COR-L47 (cell line): ENCODE data around the gene ASCC3.
A peak's percentile ranks its signal among the peaks of the same experiment; 100 is the strongest.

Source experiments
- DNase-seq: peaks from one replicate; lab custom pipeline; 2025; lab: John Stamatoyannopoulos, UW

The ASCC3 gene

DNA sequence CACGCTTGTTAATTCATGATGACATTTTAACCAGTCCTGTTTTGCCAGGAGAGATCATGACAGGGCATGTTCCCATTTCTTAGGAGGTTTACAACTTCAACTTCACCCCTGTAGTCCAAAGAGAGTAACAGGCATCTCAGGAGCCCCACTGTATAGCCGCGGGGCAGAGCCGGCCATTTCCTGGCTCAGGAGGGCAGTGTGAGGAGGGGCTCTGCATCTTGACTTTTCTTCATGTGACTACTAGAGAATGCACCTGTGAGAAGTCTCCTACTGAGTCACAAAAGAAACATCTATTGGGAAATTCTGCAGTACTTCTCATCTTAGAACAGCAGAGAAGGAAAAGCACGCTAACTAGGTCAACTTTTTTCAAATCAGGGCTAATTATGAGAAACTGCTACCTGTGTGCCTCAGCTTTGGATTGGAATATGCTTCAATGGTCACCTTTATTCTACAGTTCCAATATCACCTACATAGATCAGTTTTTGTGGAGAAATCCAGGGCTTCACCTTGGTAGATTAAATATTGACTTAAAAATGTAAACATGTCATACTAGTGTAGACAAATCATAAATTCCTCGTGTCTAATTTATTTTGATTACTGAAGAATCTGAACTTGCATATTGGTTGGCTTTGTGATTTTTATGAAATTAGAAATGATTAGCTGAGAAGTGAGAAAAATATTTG, 387.8 kb downstream of the ASCC3 start:
- DNase-seq, result no peak

DNA sequence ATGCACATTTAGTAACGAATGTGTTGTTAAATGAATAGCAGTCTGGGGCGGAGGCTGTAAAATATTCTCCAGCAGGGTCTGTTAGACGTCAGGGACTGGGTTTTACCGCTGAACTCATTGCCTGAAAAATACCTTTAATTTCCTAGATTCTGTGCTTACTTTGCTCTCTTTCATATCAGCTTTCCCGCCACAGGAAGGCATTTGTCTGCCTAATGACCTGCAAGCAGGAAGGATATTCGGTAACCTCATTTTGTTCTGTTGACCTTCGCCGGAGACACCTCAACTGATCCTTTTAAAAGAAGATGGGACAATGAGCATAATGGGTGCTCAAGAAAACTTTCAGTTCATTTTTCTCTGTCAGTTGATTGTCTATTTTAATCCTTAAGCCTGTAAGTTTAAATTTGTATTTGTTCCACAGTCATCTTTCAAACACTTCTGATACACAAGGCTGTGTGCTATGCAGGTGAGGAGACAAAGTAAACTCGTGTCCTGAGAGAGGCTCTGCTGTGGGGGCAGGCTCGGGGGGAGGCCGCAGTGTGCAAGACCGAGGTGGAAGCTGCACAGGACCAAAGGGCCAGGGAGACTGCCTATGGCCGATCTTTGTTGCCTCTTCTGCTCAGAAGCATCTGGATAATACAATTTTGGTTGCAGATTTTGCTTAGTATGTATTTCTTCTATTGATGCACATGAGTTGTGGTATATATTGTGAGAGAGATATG, 389.0 kb downstream of the ASCC3 start:
- no peak for DNase-seq

GRCh38 chr6:100490065-100490464, 391.1 kb downstream of the ASCC3 start:
- DNase-seq, result no peak

DNA sequence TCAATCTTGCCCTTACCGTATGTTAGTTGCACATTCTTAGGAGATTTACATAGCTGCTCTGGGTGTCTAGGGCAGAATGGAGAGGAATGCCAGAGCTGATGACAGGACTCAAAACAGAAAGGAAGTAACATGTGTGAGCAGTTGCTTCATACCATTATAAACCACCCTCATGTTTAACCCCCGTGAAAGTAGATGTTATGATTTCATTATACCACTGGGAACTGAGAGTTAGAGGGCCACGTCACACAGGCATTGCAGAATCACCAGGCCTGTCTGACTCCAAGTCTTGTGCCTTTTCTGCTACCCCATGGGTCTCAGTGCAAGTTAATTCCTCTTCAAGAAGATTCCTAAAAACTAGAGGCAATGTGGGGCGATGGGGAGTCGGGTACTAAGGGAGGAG, 392.9 kb downstream of the ASCC3 start:
- no peak for DNase-seq

DNA sequence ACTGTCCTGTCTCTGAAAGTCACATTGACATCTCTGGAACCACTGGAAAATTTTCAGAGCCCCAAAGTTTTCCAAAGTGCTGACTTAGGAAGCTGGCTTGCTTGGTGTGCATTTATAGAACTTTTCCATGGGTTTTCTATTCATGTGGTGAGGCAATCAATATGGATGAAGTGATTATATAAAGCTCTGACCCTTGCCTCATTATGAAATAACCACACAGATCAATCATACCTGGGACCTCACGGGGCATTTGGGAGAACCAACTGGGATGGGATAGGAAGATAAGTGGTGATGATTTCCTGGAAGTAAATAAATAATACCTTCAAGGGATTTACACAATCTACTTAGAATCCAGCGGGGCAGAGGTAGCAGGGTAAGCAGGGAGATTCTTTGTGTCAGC, 393.5 kb downstream of the ASCC3 start:
- DNase-seq, result no peak

- no peak for DNase-seq
These were observed 395.9 kb downstream of the ASCC3 start for GRCh38 chr6:100485268-100485667.

GRCh38 chr6:100484474-100484873, 396.7 kb downstream of the ASCC3 start:
- no peak for DNase-seq

DNA sequence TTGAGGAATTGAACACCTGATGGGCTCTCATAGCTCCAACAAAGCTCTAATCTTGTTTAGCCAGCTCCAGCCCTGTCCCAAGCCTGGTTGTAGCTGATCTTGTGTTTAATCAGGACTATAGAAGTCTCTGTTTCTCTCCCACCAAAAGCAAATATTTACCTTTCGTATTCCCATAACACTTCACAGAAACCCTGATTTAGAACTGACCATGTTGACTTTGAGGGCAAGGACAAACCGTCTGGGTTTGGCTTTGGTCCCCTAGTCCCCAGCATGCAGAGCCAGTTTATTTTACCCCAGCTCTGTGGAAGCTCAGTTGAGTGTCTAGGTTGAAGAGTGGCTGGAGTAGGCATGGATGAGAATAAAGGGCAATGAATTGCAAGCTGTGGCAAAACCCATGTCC, 398.4 kb downstream of the ASCC3 start:
- DNase-seq, result no peak

DNA sequence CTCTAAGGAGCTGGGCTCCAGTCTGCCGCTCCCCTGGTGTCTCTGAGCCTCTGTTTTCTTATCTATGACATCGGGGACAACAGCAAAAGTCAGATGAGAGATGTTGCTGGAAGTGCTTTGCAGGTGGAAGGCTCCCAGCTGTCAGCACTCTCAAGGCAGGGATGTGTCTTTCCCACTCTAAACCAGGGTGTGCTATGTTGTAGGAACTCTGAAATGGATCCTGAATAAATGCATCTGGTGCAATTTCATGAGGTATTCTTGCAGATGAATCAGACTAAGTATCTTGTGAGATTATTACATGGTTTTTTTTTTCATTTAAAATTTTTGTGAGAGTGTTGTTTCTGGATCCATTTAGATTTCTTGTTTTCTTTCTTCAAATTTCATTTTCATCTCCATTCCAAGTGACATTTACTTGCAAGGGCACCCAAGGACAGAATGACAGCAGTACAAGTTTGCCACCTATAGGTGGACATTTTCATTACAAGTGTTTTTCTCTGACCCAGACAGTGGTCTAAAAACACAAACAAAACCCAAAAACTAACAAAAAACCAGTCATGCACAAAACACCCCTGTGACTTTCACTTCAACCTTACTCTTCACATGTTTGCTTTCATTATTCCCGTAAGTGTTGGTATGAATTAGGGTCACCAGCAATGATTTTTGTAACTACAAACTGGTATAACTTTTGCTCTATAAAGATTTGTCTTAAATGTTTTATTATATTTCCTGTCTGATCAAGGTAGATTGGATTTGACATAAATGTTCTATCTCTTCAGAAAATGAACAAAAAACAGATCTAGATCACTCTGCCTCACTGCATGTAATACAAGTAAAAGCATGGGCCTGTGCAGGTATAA, 401.7 kb downstream of the ASCC3 start:
- peak; percentile 8 for DNase-seq

DNA sequence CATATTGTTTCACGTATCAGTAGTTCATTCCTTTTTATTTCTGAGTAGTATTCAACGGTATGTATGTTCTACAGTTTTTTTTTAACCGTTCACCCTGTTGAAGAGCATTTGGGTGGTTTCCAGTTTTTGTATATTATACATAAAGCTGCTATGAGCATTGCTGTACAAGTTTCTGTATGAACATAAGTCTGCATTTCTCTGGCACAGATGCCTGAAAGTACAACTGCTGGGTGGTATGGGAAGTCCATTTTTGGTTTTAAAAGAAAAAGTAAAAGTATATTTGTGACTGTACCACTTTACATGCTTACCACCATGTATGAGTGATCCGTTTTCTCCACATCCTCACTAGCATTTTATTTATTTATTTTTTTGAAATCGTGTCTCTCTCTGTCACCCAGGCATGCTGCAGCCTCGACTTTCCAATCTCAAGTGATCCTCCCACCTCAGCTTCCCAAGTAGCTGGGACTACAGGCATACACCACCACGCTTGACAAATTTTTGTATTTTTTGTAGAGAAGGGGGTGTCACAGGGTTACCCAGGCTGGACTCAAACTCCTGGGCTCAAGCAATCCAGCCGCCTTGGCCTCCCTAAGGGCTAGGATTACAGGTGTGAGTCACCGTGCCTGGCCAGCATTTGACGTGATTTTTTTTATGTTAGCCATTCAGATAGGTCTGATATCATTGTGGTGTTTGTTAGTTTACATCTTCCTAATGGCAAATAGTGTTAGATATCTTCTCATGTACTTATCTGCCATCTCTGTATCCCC, 405.4 kb downstream of the ASCC3 start:
- DNase-seq, result no peak

- DNase-seq, result no peak
These were observed 407.9 kb downstream of the ASCC3 start for GRCh38 chr6:100473182-100473581.

DNA sequence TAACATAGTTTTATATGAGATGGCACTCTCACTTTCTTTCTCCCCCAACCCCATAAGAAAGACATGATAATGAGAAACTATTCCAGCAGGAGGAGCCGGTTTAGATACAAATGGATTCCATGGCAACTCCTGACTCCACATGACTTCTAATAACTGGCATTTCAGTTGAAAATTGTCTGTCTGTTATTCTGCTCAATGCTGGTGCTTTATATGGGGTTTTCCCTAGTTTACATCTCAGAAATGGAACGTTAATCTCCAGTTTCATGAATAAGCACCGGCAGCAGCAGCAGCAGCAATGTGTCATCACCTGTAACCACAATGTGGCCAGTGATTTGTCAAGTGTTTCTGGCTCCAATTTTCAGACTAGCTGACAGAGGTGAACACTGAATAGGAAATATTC, 408.5 kb downstream of the ASCC3 start:
- no peak for DNase-seq

DNA sequence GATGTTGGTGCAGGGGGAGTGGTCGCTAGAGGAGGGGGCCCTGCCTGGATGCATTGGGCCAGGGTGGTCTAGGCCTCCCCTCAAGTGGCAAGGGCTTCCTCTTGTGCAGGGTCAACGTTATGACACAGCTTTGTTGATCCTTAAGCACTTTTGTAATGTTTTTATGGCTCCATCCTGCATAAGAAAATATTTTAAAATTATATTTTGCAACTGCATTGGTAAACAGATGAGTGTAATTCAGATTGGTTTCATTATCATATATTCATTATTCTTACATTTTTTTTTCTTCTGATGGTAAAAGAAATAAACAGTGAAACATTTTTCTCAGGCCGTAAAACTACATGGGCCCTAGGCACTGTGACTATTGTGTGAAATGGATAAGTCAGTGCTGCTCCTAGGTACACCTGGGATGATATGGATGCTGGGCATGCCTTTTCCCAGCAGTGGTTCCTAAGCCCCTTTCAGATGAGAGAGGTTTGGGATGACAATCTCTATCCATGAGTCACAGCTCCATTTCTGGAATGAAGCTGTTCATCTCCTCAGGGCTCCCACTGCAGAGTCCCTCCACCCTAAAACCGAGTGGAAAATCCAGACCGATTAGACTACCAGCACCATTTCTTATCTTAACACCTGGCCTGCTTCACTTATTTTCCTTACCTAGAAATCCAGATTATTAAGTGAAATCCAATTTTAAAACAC, 410.6 kb downstream of the ASCC3 start:
- no peak for DNase-seq

DNA sequence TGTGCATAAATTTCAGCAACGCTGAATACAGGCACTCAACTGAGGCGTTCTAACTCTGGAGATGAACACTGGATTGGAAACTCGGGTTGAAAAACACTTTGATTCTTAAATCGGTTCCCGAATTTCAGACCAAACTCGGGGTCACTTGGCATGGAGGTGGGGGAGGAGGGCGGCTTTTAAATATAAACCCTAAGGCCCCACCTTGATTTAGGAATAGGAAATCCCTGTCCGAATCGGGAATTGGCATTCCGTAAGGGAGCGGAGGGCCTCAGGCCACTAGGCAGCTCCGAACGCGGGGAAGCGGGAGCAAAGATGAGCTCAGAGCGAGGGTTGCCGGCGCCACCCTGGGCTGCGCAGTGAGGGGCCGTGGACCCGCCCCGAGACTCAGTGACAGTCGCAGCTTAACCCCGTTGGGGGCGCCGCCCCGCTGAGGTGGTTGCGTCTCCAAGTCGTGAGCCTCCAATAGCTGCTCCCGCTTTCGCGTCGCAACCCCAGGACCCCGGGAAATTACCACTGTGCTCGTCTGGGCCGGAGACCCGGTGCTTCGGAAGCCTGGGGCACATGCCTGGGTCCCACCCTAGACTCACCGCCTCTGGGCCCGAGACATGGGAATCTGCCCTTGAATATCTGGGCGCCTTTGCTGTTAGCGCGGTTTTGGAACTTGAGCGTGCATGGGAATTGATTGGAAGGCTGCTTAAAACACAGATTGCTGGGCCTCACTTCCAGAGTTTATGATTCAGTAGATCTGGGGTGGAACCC, 411.8 kb downstream of the ASCC3 start:
- no peak for DNase-seq

DNA sequence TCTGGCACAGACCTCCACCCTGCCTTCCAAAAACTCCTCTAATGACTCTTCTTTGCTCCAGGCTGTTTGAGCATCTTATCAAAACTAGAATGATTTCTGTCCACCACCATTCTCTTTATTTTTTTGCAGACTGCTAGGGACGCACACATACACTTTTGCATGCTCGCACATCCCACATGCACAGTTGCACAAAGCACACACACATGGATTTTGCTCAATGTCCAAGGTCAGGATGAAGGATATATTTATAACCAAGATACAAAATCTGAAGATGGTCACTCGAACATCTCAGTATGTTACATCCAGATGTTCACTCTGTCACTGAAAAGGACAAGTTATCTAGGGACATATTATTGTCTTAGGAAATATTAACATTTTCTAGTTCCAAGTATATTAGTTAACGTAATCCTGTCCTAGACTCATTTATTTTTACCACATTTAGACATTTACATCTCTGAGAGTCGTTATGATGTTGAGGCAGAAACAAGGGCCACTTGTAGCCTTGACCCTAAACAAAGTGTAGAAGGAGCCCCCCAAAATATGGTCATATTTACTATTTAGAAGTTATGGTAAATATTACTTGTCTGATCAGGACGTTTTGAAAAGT, 413.0 kb downstream of the ASCC3 start:
- DNase-seq, result no peak

DNA sequence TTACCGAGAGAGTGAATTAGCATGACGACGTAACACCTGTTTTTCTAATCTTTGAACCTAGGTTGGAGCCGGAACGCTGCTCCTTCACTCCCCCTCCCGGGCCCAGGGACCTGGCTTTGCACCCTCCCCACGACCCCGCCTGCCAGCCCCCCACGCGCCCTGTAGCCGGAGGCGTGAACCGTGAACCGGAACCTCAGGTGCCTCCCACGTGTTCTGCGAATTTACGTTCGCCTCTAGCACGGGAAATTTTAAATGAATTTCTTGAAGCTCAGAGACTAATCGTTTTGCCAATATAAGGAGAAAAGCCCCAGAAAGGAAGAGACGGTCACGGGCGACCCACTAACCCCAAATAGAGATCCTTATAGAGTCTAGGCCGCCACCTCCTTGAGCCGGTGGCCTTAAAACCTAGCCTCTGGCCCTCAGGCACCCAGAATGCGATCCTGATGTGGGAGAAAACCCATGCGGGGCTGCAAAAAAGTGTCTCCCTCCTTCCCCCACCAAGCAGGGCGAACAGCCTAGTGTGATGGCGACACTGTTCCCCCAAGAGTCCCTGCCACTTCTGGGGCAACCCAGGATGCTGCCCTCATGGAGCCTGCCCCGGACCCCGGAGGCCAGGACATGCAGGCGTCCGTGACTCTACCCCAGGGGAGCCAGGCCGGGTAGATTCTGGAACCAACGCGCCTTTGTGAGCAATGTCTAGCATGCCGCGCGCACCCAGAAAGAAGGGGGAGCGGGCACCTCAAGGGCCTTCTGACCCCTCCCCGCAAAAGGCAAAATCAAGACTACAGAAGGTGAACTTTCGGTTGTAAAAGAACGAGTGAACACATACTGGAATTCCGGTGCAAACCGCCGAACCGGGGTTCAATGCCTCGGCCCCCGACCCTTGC, 413.8 kb downstream of the ASCC3 start:
- no peak for DNase-seq

- no peak for DNase-seq
These were observed 414.6 kb downstream of the ASCC3 start for GRCh38 chr6:100466410-100467128.

- DNase-seq, result peak; percentile 19
These were observed 415.3 kb downstream of the ASCC3 start for GRCh38 chr6:100465701-100466409.
